ENCODE measurements around the gene FIZ1. TPM values are rescaled to one million over a fixed set of nuclear protein-coding genes. Genes with fewer than 3 reads are reported as not detected.

The FIZ1 gene
- total and polyA plus RNA-seq, 2 experiments from 2014 or later: 2.3 to 3.4 TPM

GRCh38 chr19:55635334-55635717 lies 36.0 kb upstream of the FIZ1 start:
- Histone ChIP-seq H3K9me3 (ENCODE audit: low read depth) (no peaks in the 10 kb centered on the region), H2AFZ (peak overlapping the region; percentile 93), H3K9me2 (ENCODE audit: insufficient read depth) (no peaks in the 10 kb centered on the region), H3K4me2 (ENCODE audit: unreplicated experiment) (peak overlapping the region; percentile 99), H4K20me1 (ENCODE audit: insufficient read depth) (no peaks in the 10 kb centered on the region), H3K9ac (peak overlapping the region; percentile 100), H3K4me1 (ENCODE audit: insufficient read depth) (peaks cover 21% of the 10 kb centered on the region), H3K4me3 (peak overlapping the region; percentile 97), H3K27me3 (replicated peaks; ENCODE audit: insufficient read depth) (no peaks in the 10 kb centered on the region), H3K79me2 (ENCODE audit: insufficient read depth) (peaks cover 51% of the 10 kb centered on the region), H3F3A (ENCODE audit: insufficient read depth) (peaks cover 19% of the 10 kb centered on the region), H3K27ac (peak overlapping the region; percentile 85), H3K36me3 (ENCODE audit: low read depth) (no peaks in the 10 kb centered on the region)
- DNase-seq: peak; percentile 47
- WGBS, 2 experiments (ENCODE audit: low coverage in 1 of 2, low lambda C conversion rate in 2 of 2, missing lambda C conversion rate in 2 of 2): 1 to 4% methylated on average over 9 of the region's 9 CpGs
- TF ChIP-seq EZH2phosphoT487 (IDR thresholded peaks at IDR 0.05; ENCODE audit: insufficient read depth, low read depth) (no peak), EZH2 (IDR thresholded peaks at IDR 0.05; ENCODE audit: insufficient read depth, poor library complexity, severe bottlenecking) (no peak)
- in situ Hi-C loops (cut with MboI): loop anchor here (25.0 kb wide), 1 partner anchor 498 kb away; the partner anchor contains the start of gene TNNT1

DNA sequence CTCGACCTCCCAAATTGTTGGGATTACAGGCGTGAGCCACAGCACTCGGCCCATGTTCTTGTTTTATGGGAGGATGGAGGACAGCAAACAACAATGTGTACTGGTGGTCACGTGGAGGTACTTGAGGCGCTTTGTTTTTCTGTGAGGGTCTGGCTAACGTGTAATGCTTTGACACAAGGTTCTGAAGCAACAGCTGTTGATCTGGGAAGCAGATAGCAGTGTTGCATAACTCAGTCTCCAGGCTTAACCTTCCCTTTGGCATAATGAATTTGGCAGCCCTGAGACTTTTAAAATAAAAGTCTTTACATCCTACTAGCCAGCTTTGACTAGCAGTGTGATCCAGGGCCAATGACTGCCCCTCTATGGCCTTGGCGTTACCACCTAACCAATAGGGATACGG lies 34.5 kb upstream of the FIZ1 start:
- in situ Hi-C loops (cut with MboI): loop anchor here (25.0 kb wide), 1 partner anchor 497 kb away; the partner anchor contains the start of gene TNNT1
- Histone ChIP-seq H3K36me3 (ENCODE audit: low read depth) (no peaks in the 10 kb centered on the region), H3K27me3 (replicated peaks; ENCODE audit: insufficient read depth) (no peaks in the 10 kb centered on the region), H2AFZ (peak overlapping the region; percentile 93), H4K20me1 (ENCODE audit: insufficient read depth) (no peaks in the 10 kb centered on the region), H3K4me3 (no peak overlapping the region), H3K9me2 (ENCODE audit: insufficient read depth) (no peaks in the 10 kb centered on the region), H3K9ac (peak overlapping the region; percentile 100; the same call in 1 of the 2 replicates), H3K9me3 (ENCODE audit: low read depth) (no peaks in the 10 kb centered on the region), H3F3A (ENCODE audit: insufficient read depth) (peaks cover 6% of the 10 kb centered on the region), H3K79me2 (ENCODE audit: insufficient read depth) (peaks cover 41% of the 10 kb centered on the region), H3K27ac (no peak overlapping the region), H3K4me2 (ENCODE audit: unreplicated experiment) (peak overlapping the region; percentile 99), H3K4me1 (ENCODE audit: insufficient read depth) (peaks cover 13% of the 10 kb centered on the region)
- 85% methylated on average over 8 of the region's 8 CpGs for WGBS, 2 experiments (ENCODE audit: low coverage in 1 of 2, low lambda C conversion rate in 2 of 2, missing lambda C conversion rate in 2 of 2)
- no peak for DNase-seq
- TF ChIP-seq EZH2 (IDR thresholded peaks at IDR 0.05; ENCODE audit: insufficient read depth, poor library complexity, severe bottlenecking) (no peak), EZH2phosphoT487 (IDR thresholded peaks at IDR 0.05; ENCODE audit: insufficient read depth, low read depth) (no peak)

DNA sequence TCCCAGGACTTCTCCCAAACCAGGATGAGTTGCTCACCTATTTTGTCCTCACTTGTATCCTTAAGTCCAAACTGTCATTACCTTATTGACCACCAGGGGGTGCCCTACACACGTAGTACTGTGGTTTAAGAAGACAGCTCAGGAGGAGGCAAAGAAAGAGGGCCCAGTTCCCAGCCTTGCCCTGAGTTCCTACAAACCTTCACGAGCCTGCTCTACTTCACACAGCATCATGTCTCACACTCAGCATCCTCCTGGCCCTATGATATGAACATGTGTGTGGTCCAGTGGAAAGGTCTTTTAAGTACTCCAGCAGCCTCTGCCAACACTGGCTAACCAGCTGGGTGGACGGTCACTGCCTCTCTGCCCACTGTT lies 33.1 kb upstream of the FIZ1 start:
- H3K9me3 ChIP-seq (ENCODE audit: low read depth): no peaks in the 10 kb centered on the region
- DNase-seq: peak; percentile 86
- H3K36me3 ChIP-seq (ENCODE audit: low read depth): no peaks in the 10 kb centered on the region
- in situ Hi-C loops (cut with MboI): loop anchor here (25.0 kb wide), 1 partner anchor 495 kb away; the partner anchor contains the start of gene TNNT1
- H3K9me2 ChIP-seq (ENCODE audit: insufficient read depth): no peaks in the 10 kb centered on the region
- TF ChIP-seq EZH2phosphoT487 (IDR thresholded peaks at IDR 0.05; ENCODE audit: insufficient read depth, low read depth) (no peak), EZH2 (IDR thresholded peaks at IDR 0.05; ENCODE audit: insufficient read depth, poor library complexity, severe bottlenecking) (no peak)
- H3K4me1 ChIP-seq (ENCODE audit: insufficient read depth): peaks cover 13% of the 10 kb centered on the region
- H3K9ac ChIP-seq: no peak overlapping the region
- H3K4me2 ChIP-seq (ENCODE audit: unreplicated experiment): no peak overlapping the region
- H3K4me3 ChIP-seq: no peak overlapping the region
- H4K20me1 ChIP-seq (ENCODE audit: insufficient read depth): no peaks in the 10 kb centered on the region
- peaks cover 27% of the 10 kb centered on the region for H3K79me2 ChIP-seq (ENCODE audit: insufficient read depth)
- H3F3A ChIP-seq (ENCODE audit: insufficient read depth): no peaks in the 10 kb centered on the region
- H3K27ac ChIP-seq: no peak overlapping the region
- H2AFZ ChIP-seq: peak overlapping the region; percentile 63
- whole genome bisulfite sequencing, 2 experiments (ENCODE audit: low coverage in 1 of 2, low lambda C conversion rate in 2 of 2, missing lambda C conversion rate in 2 of 2): 6 to 12% methylated on average over 3 of the region's 3 CpGs
- no peaks in the 10 kb centered on the region for H3K27me3 ChIP-seq (replicated peaks; ENCODE audit: insufficient read depth)

DNA sequence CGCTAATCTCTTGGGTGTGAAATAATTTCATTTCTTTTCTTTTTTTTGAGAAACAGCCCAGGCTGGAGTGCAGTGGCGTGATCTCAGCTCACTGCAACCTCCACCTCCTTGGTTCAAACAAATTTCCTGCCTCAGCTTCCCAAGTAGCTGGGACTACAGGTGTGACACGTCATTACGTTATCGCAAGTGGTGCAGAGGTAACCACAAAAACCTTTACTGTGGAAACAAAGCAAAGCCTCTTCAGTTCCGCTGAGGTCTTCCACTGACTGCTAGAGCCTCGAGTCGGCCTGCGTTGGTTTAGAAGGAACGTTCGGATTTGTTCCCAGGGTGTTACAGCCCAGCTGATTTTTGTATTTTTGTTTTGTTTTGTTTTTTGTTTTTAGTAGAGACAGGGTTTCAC lies 27.0 kb upstream of the FIZ1 start:
- peaks cover 5% of the 10 kb centered on the region; the same call in 1 of the 2 replicates for H3F3A ChIP-seq (ENCODE audit: insufficient read depth)
- no peak for DNase-seq
- H3K9me2 ChIP-seq (ENCODE audit: insufficient read depth): no peaks in the 10 kb centered on the region
- in situ Hi-C loops (cut with MboI): loop anchor here (25.0 kb wide), 1 partner anchor 489 kb away; the partner anchor contains the start of gene TNNT1
- TF ChIP-seq EZH2phosphoT487 (IDR thresholded peaks at IDR 0.05; ENCODE audit: insufficient read depth, low read depth) (no peak), EZH2 (IDR thresholded peaks at IDR 0.05; ENCODE audit: insufficient read depth, poor library complexity, severe bottlenecking) (no peak)
- no peaks in the 10 kb centered on the region for H3K4me1 ChIP-seq (ENCODE audit: insufficient read depth)
- H3K4me3 ChIP-seq: no peak overlapping the region
- no peaks in the 10 kb centered on the region for H3K27me3 ChIP-seq (replicated peaks; ENCODE audit: insufficient read depth)
- no peak overlapping the region for H3K9ac ChIP-seq
- no peaks in the 10 kb centered on the region for H3K9me3 ChIP-seq (ENCODE audit: low read depth)
- 0 out of 2 replicates have a peak, but pooled peaks cover 8% of the 10 kb centered on the region for H3K79me2 ChIP-seq (ENCODE audit: insufficient read depth)
- H4K20me1 ChIP-seq (ENCODE audit: insufficient read depth): no peaks in the 10 kb centered on the region
- H3K4me2 ChIP-seq (ENCODE audit: unreplicated experiment): no peak overlapping the region
- no peak overlapping the region for H2AFZ ChIP-seq
- 87 to 88% methylated on average over 11 of the region's 11 CpGs for WGBS, 2 experiments (ENCODE audit: low coverage in 1 of 2, low lambda C conversion rate in 2 of 2, missing lambda C conversion rate in 2 of 2)
- no peak overlapping the region for H3K27ac ChIP-seq
- no peaks in the 10 kb centered on the region for H3K36me3 ChIP-seq (ENCODE audit: low read depth)

Data from GM23248 (cell line).